Esophagus squamous epithelium (tissue), 5 donors: ENCODE results near the gene MUS81. TPM values are rescaled to one million over a fixed set of nuclear protein-coding genes. Genes with fewer than 3 reads are reported as not detected.
"Not testable (repeated sequence)": the region's sequence is repeated elsewhere in the genome, so short reads cannot be mapped to it uniquely, and the experiment has no call there.

Experiments
- DNase-seq: peaks from one replicate; lab custom pipeline; 2025; lab: John Stamatoyannopoulos, UW
- H3K27ac ChIP-seq, 4 donors: fragments of 200-600 bp; sonication (generic); one replicate each; pipeline ENCODE4 v1.5.1; 2016 to 2019; ENCODE audit warnings: mild to moderate bottlenecking in 1 of 4
- H3K27me3 ChIP-seq, 4 donors: fragments of 200-600 bp; sonication (generic); 1 replicate in 3 of 4; 2 replicates in 1 of 4; pipeline versions ENCODE4 v1.5.1 to v1.6.0; 2017 to 2021; ENCODE audit warnings: antibody characterized with exemption in 1 of 4
- H3K36me3 ChIP-seq, 3 donors: fragments of 200-600 bp; sonication (generic); one replicate each; pipeline ENCODE4 v1.5.1; 2016 to 2019
- H3K4me1 ChIP-seq, 3 donors: fragments of 200-600 bp; sonication (generic); one replicate each; pipeline ENCODE4 v1.5.1; 2017 to 2019
- H3K4me3 ChIP-seq, 4 donors: fragments of 200-600 bp; sonication (generic); 1 replicate in 3 of 4; 2 replicates in 1 of 4; pipeline ENCODE4 v1.5.1; 2016 to 2019; ENCODE audit warnings: mild to moderate bottlenecking in 2 of 4, moderate library complexity in 1 of 4
- H3K9me3 ChIP-seq, 3 donors: fragments of 200-600 bp; sonication (generic); one replicate each; pipeline ENCODE4 v1.5.1; 2016 to 2019
- POLR2A ChIP-seq, 4 donors: fragments of 450-650 bp; IDR thresholded peaks; one replicate each; pipeline ENCODE4 v1.6.1; 2017; ENCODE audit warnings: antibody characterized with exemption in 4 of 4, mild to moderate bottlenecking in 4 of 4, moderate library complexity in 3 of 4
- WGBS, 2 donors: methylation state at CpG; one replicate each; pipeline ENCODE4 v1.1.5; 2018; 5-methylcytosine and 5-hydroxymethylcytosine counted together
- intact Hi-C: fragments of 100-400 bp; cut with DNase I; formaldehyde crosslinking; loops from one replicate; pipeline ENCODE4 v1.15.0; 2022
- total RNA-seq, 4 donors: library from RNA; depleted of rRNA; stranded (reverse); fragments of >200 nt; gene quantifications; one replicate each; pipeline ENCODE4 v1.1.0, GENCODE V29; 2016
- TF ChIP-seq, protein P1 (sequence below), 6 experiments: fragments of 450-650 bp in 4 of 6; fragments of 200-600 bp in 2 of 6; sonication (generic) in 2 of 6; IDR thresholded peaks; one replicate each; pipeline ENCODE4 v1.5.1; 2016 to 2019; ENCODE audit warnings: antibody characterized with exemption in 6 of 6, mild to moderate bottlenecking in 4 of 6, moderate library complexity in 4 of 6
- donor health status: DM: yes; HTN: yes; CAD: no.

MUS81 gene
- total RNA-seq, 4 donors from 2014 or later: 17.6 to 36.2 (median 31.1) TPM

DNA sequence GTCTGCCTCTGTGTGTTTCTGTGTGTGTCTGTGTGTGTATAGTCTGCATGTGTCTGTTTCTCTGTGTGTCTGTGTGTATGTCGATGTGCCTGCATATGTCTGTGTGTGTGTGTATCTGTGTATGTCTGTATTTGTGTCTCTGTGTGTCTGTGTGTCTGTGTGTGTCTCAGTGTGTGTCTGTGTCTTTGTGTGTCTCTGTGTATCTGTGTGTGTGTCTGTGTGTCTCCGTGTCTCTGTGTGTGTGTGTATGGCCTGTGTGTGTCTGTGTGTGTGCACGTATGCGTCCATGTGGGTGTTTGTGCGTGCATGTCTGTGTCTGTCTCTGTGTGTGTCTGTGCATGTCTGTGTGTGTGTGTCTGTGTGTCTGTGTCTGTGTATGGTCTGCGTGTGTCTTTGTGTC, 26.0 kb upstream of the MUS81 start:
- no peak for DNase-seq
- 21 to 32% methylated on average over 4 to 5 of the region's 6 CpGs for WGBS, 2 donors
- Histone ChIP-seq H3K36me3 (no peaks in the 10 kb centered on the region), H3K27ac (no peak overlapping the region), H3K27me3 (peaks cover 0 to 16% (median 0%) of the 10 kb centered on the region in 4 donors), H3K4me1 (peaks cover 0 to 19% (median 12%) of the 10 kb centered on the region in 3 donors), H3K9me3 (no peaks in the 10 kb centered on the region), H3K4me3 (peak overlapping the region; percentile 37 to 75 (median 54))
- TF ChIP-seq, protein P1, sequence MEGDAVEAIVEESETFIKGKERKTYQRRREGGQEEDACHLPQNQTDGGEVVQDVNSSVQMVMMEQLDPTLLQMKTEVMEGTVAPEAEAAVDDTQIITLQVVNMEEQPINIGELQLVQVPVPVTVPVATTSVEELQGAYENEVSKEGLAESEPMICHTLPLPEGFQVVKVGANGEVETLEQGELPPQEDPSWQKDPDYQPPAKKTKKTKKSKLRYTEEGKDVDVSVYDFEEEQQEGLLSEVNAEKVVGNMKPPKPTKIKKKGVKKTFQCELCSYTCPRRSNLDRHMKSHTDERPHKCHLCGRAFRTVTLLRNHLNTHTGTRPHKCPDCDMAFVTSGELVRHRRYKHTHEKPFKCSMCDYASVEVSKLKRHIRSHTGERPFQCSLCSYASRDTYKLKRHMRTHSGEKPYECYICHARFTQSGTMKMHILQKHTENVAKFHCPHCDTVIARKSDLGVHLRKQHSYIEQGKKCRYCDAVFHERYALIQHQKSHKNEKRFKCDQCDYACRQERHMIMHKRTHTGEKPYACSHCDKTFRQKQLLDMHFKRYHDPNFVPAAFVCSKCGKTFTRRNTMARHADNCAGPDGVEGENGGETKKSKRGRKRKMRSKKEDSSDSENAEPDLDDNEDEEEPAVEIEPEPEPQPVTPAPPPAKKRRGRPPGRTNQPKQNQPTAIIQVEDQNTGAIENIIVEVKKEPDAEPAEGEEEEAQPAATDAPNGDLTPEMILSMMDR (IDR thresholded peaks at IDR 0.05): no peak
- TF ChIP-seq POLR2A (IDR thresholded peaks at IDR 0.05): no peak
- intact Hi-C loops: no loop called here

DNA sequence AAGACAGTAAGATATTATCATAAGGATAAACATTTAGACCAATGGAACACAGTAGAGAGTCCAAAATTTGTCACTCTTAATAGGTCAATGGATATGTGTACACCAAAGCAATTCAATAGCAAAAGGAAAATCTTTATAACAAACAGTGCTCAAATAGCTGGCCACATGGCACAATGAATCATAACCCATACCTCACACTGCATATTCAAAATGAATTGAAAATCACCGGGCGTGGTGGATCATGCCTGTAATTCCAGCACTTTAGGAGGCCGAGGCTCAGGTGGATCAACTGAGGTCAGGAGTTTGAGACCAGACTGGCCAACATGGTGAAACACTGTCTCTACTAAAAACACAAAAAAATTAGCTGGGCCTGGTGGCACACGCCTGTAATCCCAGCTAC, 18.1 kb upstream of the MUS81 start:
- no peak overlapping the region for H3K4me3 ChIP-seq
- no peaks in the 10 kb centered on the region for H3K4me1 ChIP-seq
- no peaks in the 10 kb centered on the region for H3K36me3 ChIP-seq
- no peaks in the 10 kb centered on the region for H3K27me3 ChIP-seq
- H3K27ac ChIP-seq: no peak overlapping the region
- DNase-seq: no peak
- intact Hi-C loops: no loop called here
- TF ChIP-seq POLR2A (IDR thresholded peaks at IDR 0.05): no peak
- TF ChIP-seq, protein P1 (IDR thresholded peaks at IDR 0.05): no peak
- H3K9me3 ChIP-seq: no peaks in the 10 kb centered on the region
- 71 to 80% methylated on average over 4 of the region's 4 CpGs for WGBS, 2 donors

DNA sequence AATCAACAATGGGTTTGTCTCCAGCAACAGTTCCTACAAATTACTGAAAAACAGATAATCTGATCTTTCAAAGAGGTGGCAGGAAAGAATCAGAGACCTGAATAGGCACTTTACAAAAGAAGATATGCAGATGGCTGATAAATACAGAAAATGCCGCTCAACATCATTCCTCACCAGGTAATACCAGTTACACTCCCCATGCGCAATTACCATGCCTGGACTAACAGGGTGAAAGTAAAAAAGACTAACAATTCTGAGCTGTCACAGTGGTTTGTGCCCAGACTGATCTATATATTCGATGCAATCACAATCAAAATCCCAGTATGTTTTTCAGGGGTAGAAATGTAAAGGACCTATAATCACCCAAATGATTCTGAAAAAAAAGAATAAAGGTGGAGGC, 16.4 kb upstream of the MUS81 start:
- WGBS, 2 donors: 85 to 89% methylated on average over 3 of the region's 3 CpGs
- no peaks in the 10 kb centered on the region for H3K27me3 ChIP-seq
- intact Hi-C loops: no loop called here

DNA sequence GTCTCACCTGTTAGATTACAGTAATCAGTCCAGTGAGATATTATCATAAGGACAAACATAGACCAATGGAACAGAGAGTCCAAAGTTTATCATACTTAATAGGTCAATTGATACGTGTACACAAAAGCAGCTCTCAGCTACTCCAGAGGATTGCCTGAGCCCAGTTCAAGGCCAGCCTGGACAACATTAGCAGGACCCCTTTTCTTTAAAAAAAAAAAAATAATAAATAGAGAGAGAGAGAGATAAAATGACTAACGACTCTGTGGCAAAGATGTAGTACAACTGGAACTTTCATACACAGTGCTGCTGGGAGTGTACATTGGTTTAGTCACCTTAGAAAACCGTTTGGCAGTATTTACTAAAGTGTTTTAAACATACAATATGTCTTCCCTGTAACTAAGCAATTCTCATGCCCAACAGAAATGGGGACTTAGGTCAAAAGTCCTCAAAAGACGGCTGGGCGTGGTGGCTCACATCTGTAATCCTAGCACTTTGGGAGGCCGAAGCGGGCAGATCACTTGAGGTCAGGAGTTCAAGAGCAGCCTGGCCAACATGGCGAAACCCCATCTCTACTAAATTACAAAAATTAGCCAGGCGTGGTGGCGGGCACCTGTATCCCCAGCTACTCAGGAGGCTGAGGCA, 15.9 kb upstream of the MUS81 start:
- Histone ChIP-seq H3K27ac (no peak overlapping the region), H3K4me1 (no peaks in the 10 kb centered on the region), H3K27me3 (no peaks in the 10 kb centered on the region), H3K9me3 (no peaks in the 10 kb centered on the region), H3K36me3 (no peaks in the 10 kb centered on the region), H3K4me3 (no peak overlapping the region)
- 79 to 80% methylated on average over 9 to 10 of the region's 10 CpGs for WGBS, 2 donors
- DNase-seq: no peak
- TF ChIP-seq POLR2A (IDR thresholded peaks at IDR 0.05): no peak
- TF ChIP-seq, protein P1 (IDR thresholded peaks at IDR 0.05): no peak
- intact Hi-C loops: no loop called here

More for the DNA sequence above, 16.4 kb upstream of the MUS81 start:
- no peak for DNase-seq
- no peaks in the 10 kb centered on the region for H3K4me1 ChIP-seq
- H3K36me3 ChIP-seq: no peaks in the 10 kb centered on the region
- no peaks in the 10 kb centered on the region for H3K9me3 ChIP-seq
- TF ChIP-seq, protein P1 (IDR thresholded peaks at IDR 0.05): no peak
- no peak for TF ChIP-seq POLR2A (IDR thresholded peaks at IDR 0.05)
- H3K4me3 ChIP-seq: no peak overlapping the region
- no peak overlapping the region for H3K27ac ChIP-seq

DNA sequence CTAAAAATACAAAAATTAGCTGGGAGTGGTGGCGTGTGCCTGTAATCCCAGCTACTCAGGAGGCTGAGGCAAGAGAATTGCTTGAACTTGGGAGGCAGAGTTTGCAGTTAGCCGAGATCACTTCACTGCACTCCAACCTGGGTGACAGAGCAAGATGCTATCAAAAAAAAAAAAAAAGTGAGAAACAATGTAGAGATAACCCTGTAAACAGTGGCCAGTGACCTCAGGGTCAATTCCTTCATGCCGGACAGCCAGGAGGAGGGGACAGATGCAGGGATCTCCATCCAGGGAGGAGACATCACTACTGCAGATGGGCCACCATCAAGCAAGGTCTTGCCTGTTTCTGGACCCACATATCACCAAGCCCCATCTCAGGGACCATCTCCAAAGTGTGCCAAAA, 12.5 kb upstream of the MUS81 start:
- Histone ChIP-seq H3K36me3 (peaks cover 6 to 24% (median 8%) of the 10 kb centered on the region in 3 donors), H3K4me1 (no peaks in the 10 kb centered on the region), H3K9me3 (no peaks in the 10 kb centered on the region), H3K4me3 (no peak overlapping the region), H3K27ac (no peak overlapping the region), H3K27me3 (no peaks in the 10 kb centered on the region)
- intact Hi-C loops: no loop called here
- DNase-seq: no peak
- TF ChIP-seq, protein P1 (IDR thresholded peaks at IDR 0.05): no peak
- TF ChIP-seq POLR2A (IDR thresholded peaks at IDR 0.05): no peak
- WGBS, 2 donors: 54 to 64% methylated on average over 2 to 3 of the region's 3 CpGs

DNA sequence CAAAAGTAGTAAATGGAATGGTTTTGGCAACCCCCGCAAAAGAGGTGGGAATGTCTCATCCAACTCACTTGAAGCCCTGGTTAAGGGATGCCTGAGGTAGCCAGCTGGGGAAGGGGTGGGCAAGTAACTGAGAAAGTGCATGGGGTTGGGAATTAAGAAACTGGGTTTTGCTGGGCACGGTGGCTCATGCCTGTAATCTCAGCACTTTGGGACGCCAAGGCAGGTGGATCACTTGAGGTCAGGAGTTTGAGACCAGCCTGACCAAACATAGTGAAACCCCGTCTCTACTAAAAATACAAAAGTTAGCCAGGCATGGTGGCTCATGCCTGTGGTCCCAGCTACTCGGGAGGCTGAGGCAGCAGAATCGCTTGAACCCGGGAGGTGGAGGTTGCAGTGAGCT, 11.5 kb upstream of the MUS81 start:
- DNase-seq, intact Hi-C loops, H3K9me3 ChIP-seq, H3K27ac ChIP-seq, H3K4me3 ChIP-seq, H3K27me3 ChIP-seq, H3K4me1 ChIP-seq: not testable (repeated sequence)
- H3K36me3 ChIP-seq: peaks cover 15 to 33% (median 17%) of the 10 kb centered on the region in 3 donors
- 54 to 55% methylated on average over 6 to 7 of the region's 7 CpGs for WGBS, 2 donors
